IPS DF 6.9 (cell line): Measurements from ENCODE around the gene TULP3.

Experiments
- DNase-seq: peaks from one replicate; pipeline ENCODE4 v3.0.0-alpha.2; 2013; ENCODE audit warnings: low read depth, low spot score
- H3K27ac ChIP-seq: one replicate; pipeline ENCODE4 v1.5.1; 2013; ENCODE audit warnings: low read length, control low read depth
- H3K27me3 ChIP-seq: 2 replicates; pipeline ENCODE4 v1.6.1; 2013; ENCODE audit warnings: mild to moderate bottlenecking, low read length; ENCODE audit not compliant: control insufficient read depth, insufficient read depth
- H3K36me3 ChIP-seq: 2 replicates; pipeline ENCODE4 v1.6.1; 2013; ENCODE audit warnings: low read length; ENCODE audit not compliant: control insufficient read depth, insufficient read depth
- H3K4me1 ChIP-seq: 2 replicates; pipeline ENCODE4 v1.6.1; 2013; ENCODE audit warnings: low read length; ENCODE audit not compliant: control insufficient read depth, insufficient read depth
- H3K4me3 ChIP-seq: 2 replicates; pipeline ENCODE4 v1.5.1; 2013; ENCODE audit warnings: mild to moderate bottlenecking, low read length
- H3K9me3 ChIP-seq: 2 replicates; pipeline ENCODE4 v1.6.1; 2013; ENCODE audit warnings: low read length, inconsistent platforms; ENCODE audit not compliant: control insufficient read depth, insufficient read depth
- WGBS: extraction: QIAGEN DNeasy Blood & Tissue Kit; methylation state at CpG from one replicate; pipeline ENCODE4 v1.1.7; 2013; ENCODE audit warnings: mixed read lengths, missing lambda C conversion rate; ENCODE audit not compliant: insufficient read length, insufficient coverage; 5-methylcytosine and 5-hydroxymethylcytosine counted together

TULP3 gene

GRCh38 chr12:2877047-2877952 lies 13.4 kb upstream of the TULP3 start, which contains the start of the genes FOXM1 and RHNO1:
Gene FOXM1, minus strand, starts transcription at chr12:2877174. Its CDS starts 2,696 bp downstream, at chr12:2874478.
Gene RHNO1, plus strand, starts transcription at chr12:2877223. Its CDS starts 8,144 bp downstream, at chr12:2885367.
- Histone ChIP-seq H3K9me3 (no peaks in the 10 kb centered on the region), H3K27me3 (no peaks in the 10 kb centered on the region), H3K4me1 (no peaks in the 10 kb centered on the region), H3K4me3 (peak within 1 kb of the TSS; percentile 95), H3K27ac (no peak within 1 kb of the TSS), H3K36me3 (peaks cover 8% of the 10 kb centered on the region)
- DNase-seq = peak; percentile 72
- WGBS = no CpG with 5 or more reads among the region's 70 CpGs

GRCh38 chr12:2877953-2878732 lies 12.5 kb upstream of the TULP3 start:
- H3K27me3 ChIP-seq = no peaks in the 10 kb centered on the region
- peaks cover 8% of the 10 kb centered on the region for H3K36me3 ChIP-seq
- H3K27ac ChIP-seq = no peak overlapping the region
- DNase-seq = no peak
- H3K4me1 ChIP-seq = no peaks in the 10 kb centered on the region
- H3K4me3 ChIP-seq = peak overlapping the region; percentile 95
- WGBS = no CpG with 5 or more reads among the region's 16 CpGs
- H3K9me3 ChIP-seq = no peaks in the 10 kb centered on the region

DNA sequence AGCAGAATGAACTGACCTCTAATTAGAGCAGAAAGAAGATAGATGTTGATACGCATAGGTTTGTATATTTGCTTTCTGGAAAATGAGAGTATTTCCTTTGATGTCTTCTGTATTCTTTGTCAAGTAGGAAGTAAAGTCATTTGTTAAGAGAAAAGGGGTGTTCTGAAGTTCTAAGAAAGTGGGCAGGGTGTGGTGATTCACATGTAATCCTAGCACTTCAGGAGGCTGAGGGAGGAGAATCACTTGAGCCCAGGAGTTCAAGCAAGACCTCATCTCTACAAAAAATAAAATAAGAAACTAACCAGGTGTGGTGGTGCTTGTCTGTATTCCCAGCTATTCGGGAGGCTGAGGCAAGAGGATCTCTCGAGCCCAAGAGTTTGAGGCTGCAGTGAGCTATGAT lies 10.8 kb upstream of the TULP3 start:
- H3K27me3 ChIP-seq = no peaks in the 10 kb centered on the region
- no peak overlapping the region for H3K4me3 ChIP-seq
- WGBS = no CpG with 5 or more reads among the region's 3 CpGs
- no peak for DNase-seq
- H3K9me3 ChIP-seq = no peaks in the 10 kb centered on the region
- H3K4me1 ChIP-seq = no peaks in the 10 kb centered on the region
- no peaks in the 10 kb centered on the region for H3K36me3 ChIP-seq
- H3K27ac ChIP-seq = no peak overlapping the region

- no peaks in the 10 kb centered on the region for H3K27me3 ChIP-seq
- no CpG with 5 or more reads among the region's 2 CpGs for WGBS
- H3K27ac ChIP-seq = no peak overlapping the region
- no peak for DNase-seq
- H3K4me1 ChIP-seq = no peaks in the 10 kb centered on the region
- no peaks in the 10 kb centered on the region for H3K9me3 ChIP-seq
- H3K4me3 ChIP-seq = no peak overlapping the region
- H3K36me3 ChIP-seq = peaks cover 2% of the 10 kb centered on the region; the same call in 1 of the 2 replicates
These were observed 5.9 kb upstream of the TULP3 start for GRCh38 chr12:2884810-2885209.

- no peaks in the 10 kb centered on the region for H3K4me1 ChIP-seq
- no peaks in the 10 kb centered on the region for H3K27me3 ChIP-seq
- no peak overlapping the region for H3K27ac ChIP-seq
- DNase-seq = no peak
- WGBS = no CpG with 5 or more reads among the region's 10 CpGs
- H3K9me3 ChIP-seq = no peaks in the 10 kb centered on the region
- no peak overlapping the region for H3K4me3 ChIP-seq
- H3K36me3 ChIP-seq = peaks cover 2% of the 10 kb centered on the region; the same call in 1 of the 2 replicates
These were observed 3.8 kb upstream of the TULP3 start for GRCh38 chr12:2886768-2887450.

GRCh38 chr12:2890001-2890387 lies 697 bp upstream of the TULP3 start:
- Histone ChIP-seq H3K4me1 (no peaks in the 10 kb centered on the region), H3K36me3 (peaks cover 2% of the 10 kb centered on the region; the same call in 1 of the 2 replicates), H3K4me3 (peak overlapping the region; percentile 73; the same call in 1 of the 2 replicates), H3K27me3 (no peaks in the 10 kb centered on the region), H3K9me3 (no peaks in the 10 kb centered on the region), H3K27ac (no peak overlapping the region)
- no CpG with 5 or more reads among the region's 10 CpGs for WGBS
- no peak for DNase-seq

- WGBS = no CpG with 5 or more reads among the region's 42 CpGs
- DNase-seq = no peak
- Histone ChIP-seq H3K36me3 (no peaks in the 10 kb centered on the region; the same call in 1 of the 2 replicates), H3K27me3 (no peaks in the 10 kb centered on the region), H3K27ac (no peak overlapping the region), H3K4me3 (peak overlapping the region; percentile 73; the same call in 1 of the 2 replicates), H3K9me3 (no peaks in the 10 kb centered on the region), H3K4me1 (no peaks in the 10 kb centered on the region)
These were observed 756 bp downstream of the TULP3 start for GRCh38 chr12:2891240-2892053.

- DNase-seq = no peak
- no peak overlapping the region for H3K4me3 ChIP-seq
- no peaks in the 10 kb centered on the region for H3K9me3 ChIP-seq
- no peaks in the 10 kb centered on the region for H3K4me1 ChIP-seq
- no peaks in the 10 kb centered on the region; the same call in 1 of the 2 replicates for H3K36me3 ChIP-seq
- H3K27me3 ChIP-seq = no peaks in the 10 kb centered on the region
- WGBS = no CpG with 5 or more reads among the region's 12 CpGs
- H3K27ac ChIP-seq = no peak overlapping the region
These were observed 1.6 kb downstream of the TULP3 start for GRCh38 chr12:2892246-2892645.

- Histone ChIP-seq H3K27me3 (no peaks in the 10 kb centered on the region), H3K9me3 (no peaks in the 10 kb centered on the region), H3K36me3 (no peaks in the 10 kb centered on the region; the same call in 1 of the 2 replicates), H3K27ac (no peak overlapping the region), H3K4me1 (no peaks in the 10 kb centered on the region), H3K4me3 (no peak overlapping the region)
- no CpG with 5 or more reads among the region's 8 CpGs for WGBS
- DNase-seq = no peak
These were observed 2.3 kb downstream of the TULP3 start for GRCh38 chr12:2893007-2893406.
